Neural cell (in vitro differentiated cells): ENCODE measurements around the gene JDP2. TPM values are rescaled to one million over a fixed set of nuclear protein-coding genes. Genes with fewer than 3 reads are reported as not detected.

Source experiments
- H2AFZ ChIP-seq: fragments of 200-600, 300-800 bp; sonication (generic), shearing (Covaris generic); 2 replicates; pipeline ENCODE4 v1.6.0; 2014; ENCODE audit warnings: low read depth, mild to moderate bottlenecking, antibody characterized with exemption, low read length, moderate library complexity
- H3F3A ChIP-seq: fragments of 200-600 bp; shearing (Covaris generic); 2 replicates; pipeline ENCODE4 v1.6.1; 2016; ENCODE audit warnings: mild to moderate bottlenecking, moderate library complexity, mixed read lengths, antibody characterized with exemption, low read length; ENCODE audit not compliant: insufficient read depth, poor library complexity, severe bottlenecking
- H3K27ac ChIP-seq: fragments of 200-600, 300-800 bp; sonication (generic), shearing (Covaris generic); 2 replicates; pipeline ENCODE4 v1.5.1; 2014; ENCODE audit warnings: mild to moderate bottlenecking, low read length, moderate library complexity
- H3K27me3 ChIP-seq: fragments of 300-800, 200-600 bp; sonication (generic), shearing (Covaris generic); 2 replicates; pipeline ENCODE4 v1.6.0; 2014; ENCODE audit warnings: mild to moderate bottlenecking, low read depth, low read length, moderate library complexity; ENCODE audit not compliant: insufficient read depth
- H3K36me3 ChIP-seq: fragments of 300-800, 200-600 bp; sonication (generic), shearing (Covaris generic); 2 replicates; pipeline ENCODE4 v1.5.1; 2014; ENCODE audit warnings: mild to moderate bottlenecking, antibody characterized with exemption, low read length, moderate library complexity; ENCODE audit not compliant: insufficient read depth
- H3K4me2 ChIP-seq: fragments of 300-800, 200-600 bp; sonication (generic), shearing (Covaris generic); 2 replicates; pipeline ENCODE4 v1.6.0; 2014; ENCODE audit warnings: mild to moderate bottlenecking, low read length
- H3K4me3 ChIP-seq: fragments of 300-800, 200-600 bp; sonication (generic), shearing (Covaris generic); 2 replicates; pipeline ENCODE4 v1.5.1; 2014; ENCODE audit warnings: mild to moderate bottlenecking, low read length, moderate library complexity
- H3K79me2 ChIP-seq: fragments of 200-600 bp; shearing (Covaris generic); replicated peaks from 2 replicates; pipeline ENCODE4 v1.6.0; 2014; ENCODE audit warnings: mild to moderate bottlenecking, low read length, moderate library complexity; ENCODE audit not compliant: insufficient read depth
- H3K9ac ChIP-seq: fragments of 300-800, 200-600 bp; sonication (generic), shearing (Covaris generic); 2 replicates; pipeline ENCODE4 v1.6.1; 2016; ENCODE audit warnings: mild to moderate bottlenecking, low read length, mixed read lengths
- H3K9me2 ChIP-seq: fragments of 200-600 bp; shearing (Covaris generic); 2 replicates; pipeline ENCODE4 v1.6.1; 2016; ENCODE audit warnings: mild to moderate bottlenecking, low read length, mixed read lengths; ENCODE audit not compliant: insufficient read depth
- H3K9me3 ChIP-seq: fragments of 200-600, 300-800 bp; sonication (generic), shearing (Covaris generic); 2 replicates; pipeline ENCODE4 v1.6.1; 2016; ENCODE audit warnings: mild to moderate bottlenecking, mixed run types, low read length, moderate library complexity, mixed read lengths
- H4K20me1 ChIP-seq: fragments of 200-600 bp; shearing (Covaris generic); 2 replicates; pipeline ENCODE4 v1.6.1; 2016; ENCODE audit warnings: mild to moderate bottlenecking, mixed run types; ENCODE audit not compliant: insufficient read depth
- CTCF ChIP-seq: fragments of 450-650 bp; IDR thresholded peaks from 2 replicates; pipeline ENCODE4 v1.5.1; 2014; ENCODE audit warnings: antibody characterized with exemption, mild to moderate bottlenecking, moderate library complexity; ENCODE audit not compliant: poor library complexity, severe bottlenecking
- EP300 ChIP-seq: fragments of 450-650 bp; conservative IDR thresholded peaks from 2 replicates; pipeline ENCODE4 v1.6.1; 2014; ENCODE audit warnings: antibody characterized with exemption, mild to moderate bottlenecking, moderate library complexity; ENCODE audit not compliant: poor library complexity, severe bottlenecking
- EZH2 ChIP-seq: fragments of 200-600, 300-800 bp; shearing (Covaris generic), sonication (generic); IDR thresholded peaks from 2 replicates; pipeline ENCODE4 v1.6.1; 2014; ENCODE audit warnings: antibody characterized with exemption, low read length, borderline replicate concordance, mild to moderate bottlenecking; ENCODE audit not compliant: insufficient read depth, poor library complexity, severe bottlenecking
- MXI1 ChIP-seq: fragments of 450-650 bp; conservative IDR thresholded peaks from 2 replicates; pipeline ENCODE4 v1.6.1; 2014; ENCODE audit warnings: antibody characterized with exemption, mild to moderate bottlenecking; ENCODE audit not compliant: poor library complexity, severe bottlenecking
- POLR2AphosphoS5 ChIP-seq: IDR thresholded peaks from 2 replicates; pipeline ENCODE4 v1.6.1; 2012
- RAD21 ChIP-seq: fragments of 450-650 bp; conservative IDR thresholded peaks from 2 replicates; pipeline ENCODE4 v1.6.1; 2014; ENCODE audit warnings: antibody characterized with exemption, mild to moderate bottlenecking, moderate library complexity
- REST ChIP-seq: IDR thresholded peaks from 2 replicates; pipeline ENCODE4 v1.6.1; 2012; ENCODE audit warnings: borderline replicate concordance
- SMC3 ChIP-seq: fragments of 450-650 bp; conservative IDR thresholded peaks from 2 replicates; pipeline ENCODE4 v1.6.1; 2014; ENCODE audit warnings: antibody characterized with exemption, mild to moderate bottlenecking, moderate library complexity; ENCODE audit not compliant: poor library complexity
- TAF1 ChIP-seq: IDR thresholded peaks from 2 replicates; pipeline ENCODE4 v1.6.1; 2012; ENCODE audit warnings: low read depth
- polyA plus RNA-seq: library from polyadenylated mRNA; depleted of rRNA; stranded (reverse); fragments of >200 nt; gene quantifications from 2 replicates; pipeline ENCODE4 v1.2.3, GENCODE V29; 2014

JDP2 gene
- polyA plus RNA-seq, 1 donor from 2014 or later = 20.3 TPM

GRCh38 chr14:75439989-75440388, 12.2 kb downstream of the JDP2 start:
- H3K27ac ChIP-seq = no peak overlapping the region

GRCh38 chr14:75440733-75441477, 13.1 kb downstream of the JDP2 start:
- Histone ChIP-seq H3K79me2 (no peaks in the 10 kb centered on the region), H3K9ac (no peak overlapping the region), H3K27ac (no peak overlapping the region), H3K36me3 (no peaks in the 10 kb centered on the region), H2AFZ (no peak overlapping the region), H3K9me2 (no peaks in the 10 kb centered on the region), H3K9me3 (no peaks in the 10 kb centered on the region), H3K4me2 (no peak overlapping the region), H4K20me1 (no peaks in the 10 kb centered on the region), H3K27me3 (no peaks in the 10 kb centered on the region), H3F3A (no peaks in the 10 kb centered on the region), H3K4me3 (no peak overlapping the region)
- TF ChIP-seq EP300 = no peak

More at GRCh38 chr14:75439989-75440388, 12.2 kb downstream of the JDP2 start:
- no peak for TF ChIP-seq REST
- TF ChIP-seq TAF1 = no peak
- no peak for TF ChIP-seq SMC3
- TF ChIP-seq POLR2AphosphoS5 = no peak
- no peak for TF ChIP-seq MXI1
- no peak for TF ChIP-seq EZH2
- TF ChIP-seq CTCF = no peak
- no peak for TF ChIP-seq EP300
- no peak for TF ChIP-seq RAD21
- H3K4me2 ChIP-seq = no peak overlapping the region
- H3F3A ChIP-seq = no peaks in the 10 kb centered on the region
- no peaks in the 10 kb centered on the region for H3K27me3 ChIP-seq
- H3K79me2 ChIP-seq = no peaks in the 10 kb centered on the region
- H2AFZ ChIP-seq = no peak overlapping the region
- H3K36me3 ChIP-seq = no peaks in the 10 kb centered on the region
- H3K9ac ChIP-seq = no peak overlapping the region
- H3K9me2 ChIP-seq = no peaks in the 10 kb centered on the region
- no peaks in the 10 kb centered on the region for H3K9me3 ChIP-seq
- no peaks in the 10 kb centered on the region for H4K20me1 ChIP-seq
- H3K4me3 ChIP-seq = no peak overlapping the region
